Tibial artery (tissue), 4 donors: ENCODE data around the gene CADPS2.
"Not testable (repeated sequence)": the region's sequence is repeated elsewhere in the genome, so short reads cannot be mapped to it uniquely, and the experiment has no call there.

Experiments used
- DNase-seq, 2 donors: peaks; one replicate each; pipeline ENCODE4 v3.0.0-alpha.2; 2019
- H3K27ac ChIP-seq, 2 donors: fragments of 200-600 bp; sonication (generic) in 1 of 2; 1 replicate in 1 of 2; 2 replicates in 1 of 2; pipeline ENCODE4 v1.5.1; 2018 to 2019; ENCODE audit warnings: mild to moderate bottlenecking in 1 of 2
- H3K27me3 ChIP-seq, 2 donors: fragments of 200-600 bp; sonication (generic) in 1 of 2; one replicate each; pipeline versions ENCODE4 v1.5.1 to v1.6.0; 2016 to 2019
- H3K36me3 ChIP-seq, 3 donors: fragments of 200-600 bp; sonication (generic) in 2 of 3; one replicate each; pipeline ENCODE4 v1.5.1; 2016 to 2019; ENCODE audit warnings: mild to moderate bottlenecking in 2 of 3
- H3K4me1 ChIP-seq, 4 donors: fragments of 200-600 bp; sonication (generic) in 2 of 4; 1 replicate in 3 of 4; 2 replicates in 1 of 4; pipeline ENCODE4 v1.5.1; 2016 to 2019
- H3K4me3 ChIP-seq, 2 donors: fragments of 200-600 bp; sonication (generic) in 1 of 2; 1 replicate in 1 of 2; 2 replicates in 1 of 2; pipeline ENCODE4 v1.5.1; 2018 to 2019; ENCODE audit warnings: mild to moderate bottlenecking in 2 of 2
- H3K9me3 ChIP-seq, 3 donors: fragments of 200-600 bp; sonication (generic) in 1 of 3; one replicate each; pipeline ENCODE4 v1.5.1; 2016 to 2019
- intact Hi-C: fragments of 100-400 bp; cut with DNase I; formaldehyde crosslinking; loops from one replicate; pipeline ENCODE4 v1.15.0; 2023; ENCODE audit warnings: low total_unique reads
- TF ChIP-seq, protein P1 (sequence below), 2 experiments: fragments of 200-600 bp in 1 of 2; fragments of 450-650 bp in 1 of 2; IDR thresholded peaks; one replicate each; pipeline ENCODE4 v1.5.1; 2017 to 2019; ENCODE audit warnings: antibody characterized with exemption in 2 of 2, mild to moderate bottlenecking in 1 of 2, moderate library complexity in 1 of 2

Gene CADPS2

GRCh38 chr7:122682815-122683550 lies 203.3 kb downstream of the CADPS2 start:
- Histone ChIP-seq H3K27me3 (no peaks in the 10 kb centered on the region), H3K4me1 (no peaks in the 10 kb centered on the region), H3K36me3 (no peaks in the 10 kb centered on the region), H3K9me3 (no peaks in the 10 kb centered on the region), H3K4me3 (no peak overlapping the region), H3K27ac (no peak overlapping the region)
- intact Hi-C loops, result no loop called here
- no peak for DNase-seq
- TF ChIP-seq, protein P1, sequence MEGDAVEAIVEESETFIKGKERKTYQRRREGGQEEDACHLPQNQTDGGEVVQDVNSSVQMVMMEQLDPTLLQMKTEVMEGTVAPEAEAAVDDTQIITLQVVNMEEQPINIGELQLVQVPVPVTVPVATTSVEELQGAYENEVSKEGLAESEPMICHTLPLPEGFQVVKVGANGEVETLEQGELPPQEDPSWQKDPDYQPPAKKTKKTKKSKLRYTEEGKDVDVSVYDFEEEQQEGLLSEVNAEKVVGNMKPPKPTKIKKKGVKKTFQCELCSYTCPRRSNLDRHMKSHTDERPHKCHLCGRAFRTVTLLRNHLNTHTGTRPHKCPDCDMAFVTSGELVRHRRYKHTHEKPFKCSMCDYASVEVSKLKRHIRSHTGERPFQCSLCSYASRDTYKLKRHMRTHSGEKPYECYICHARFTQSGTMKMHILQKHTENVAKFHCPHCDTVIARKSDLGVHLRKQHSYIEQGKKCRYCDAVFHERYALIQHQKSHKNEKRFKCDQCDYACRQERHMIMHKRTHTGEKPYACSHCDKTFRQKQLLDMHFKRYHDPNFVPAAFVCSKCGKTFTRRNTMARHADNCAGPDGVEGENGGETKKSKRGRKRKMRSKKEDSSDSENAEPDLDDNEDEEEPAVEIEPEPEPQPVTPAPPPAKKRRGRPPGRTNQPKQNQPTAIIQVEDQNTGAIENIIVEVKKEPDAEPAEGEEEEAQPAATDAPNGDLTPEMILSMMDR (IDR thresholded peaks at IDR 0.05), result no peak

DNA sequence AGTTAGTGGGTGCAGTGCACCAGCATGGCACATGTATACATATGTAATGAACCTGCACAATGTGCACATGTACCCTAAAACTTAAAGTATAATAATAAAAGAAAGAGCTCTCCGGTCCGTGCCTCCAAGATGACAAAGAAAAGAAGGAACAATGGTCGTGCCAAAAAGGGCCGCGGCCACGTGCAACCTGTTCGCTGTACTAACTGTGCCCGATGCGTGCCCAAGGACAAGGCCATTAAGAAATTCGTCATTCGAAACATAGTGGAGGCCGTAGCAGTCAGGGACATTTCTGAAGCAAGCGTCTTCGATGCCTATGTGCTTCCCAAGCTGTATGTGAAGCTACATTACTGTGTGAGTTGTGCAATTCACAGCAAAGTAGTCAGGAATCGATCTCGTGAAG lies 205.1 kb downstream of the CADPS2 start:
- DNase-seq, H3K27ac ChIP-seq, H3K4me3 ChIP-seq, H3K36me3 ChIP-seq, intact Hi-C loops, H3K9me3 ChIP-seq, H3K4me1 ChIP-seq, H3K27me3 ChIP-seq: not testable (repeated sequence)

- TF ChIP-seq, protein P1 (IDR thresholded peaks at IDR 0.05), result no peak
- intact Hi-C loops, result no loop called here
- Histone ChIP-seq H3K4me3 (no peak overlapping the region), H3K9me3 (no peaks in the 10 kb centered on the region), H3K27ac (no peak overlapping the region), H3K27me3 (no peaks in the 10 kb centered on the region), H3K4me1 (peaks cover 0 to 7% (median 2%) of the 10 kb centered on the region in 4 donors), H3K36me3 (no peaks in the 10 kb centered on the region)
- no peak for DNase-seq
Observed at GRCh38 chr7:122679813-122680212, 206.4 kb downstream of the CADPS2 start.

- intact Hi-C loops, H3K27ac ChIP-seq, H3K9me3 ChIP-seq, DNase-seq, H3K36me3 ChIP-seq, H3K27me3 ChIP-seq, H3K4me3 ChIP-seq, H3K4me1 ChIP-seq: not testable (repeated sequence)
Observed at GRCh38 chr7:122679269-122679709, 207.0 kb downstream of the CADPS2 start.

- intact Hi-C loops, result no loop called here
- TF ChIP-seq, protein P1 (IDR thresholded peaks at IDR 0.05), result no peak
- Histone ChIP-seq H3K27me3 (no peaks in the 10 kb centered on the region), H3K4me3 (no peak overlapping the region), H3K9me3 (no peaks in the 10 kb centered on the region), H3K4me1 (peaks cover 0 to 10% (median 5%) of the 10 kb centered on the region in 4 donors), H3K27ac (no peak overlapping the region), H3K36me3 (no peaks in the 10 kb centered on the region)
- no peak for DNase-seq
Observed at GRCh38 chr7:122677149-122677548, 209.1 kb downstream of the CADPS2 start.

DNA sequence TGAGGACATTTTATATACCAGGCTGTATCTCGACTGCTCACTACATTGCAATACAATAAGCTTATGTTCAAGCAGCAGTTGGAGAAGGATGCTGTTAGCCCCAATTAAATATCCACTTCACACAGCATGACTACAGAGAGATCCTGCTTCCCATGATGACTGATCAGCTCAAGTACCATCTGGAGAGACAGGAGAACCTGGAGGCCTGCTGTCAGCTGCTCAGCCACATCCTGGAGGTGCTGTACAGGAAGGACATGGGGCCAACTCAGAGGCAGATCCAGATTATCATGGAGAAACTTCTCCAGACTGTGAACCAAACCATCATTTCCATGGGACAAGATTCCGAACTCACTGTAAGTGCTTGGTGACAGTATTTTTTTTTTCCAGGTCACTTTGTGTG lies 209.8 kb downstream of the CADPS2 start:
- H3K27ac ChIP-seq, result no peak overlapping the region
- DNase-seq, result no peak
- H3K4me3 ChIP-seq, result no peak overlapping the region
- no peaks in the 10 kb centered on the region for H3K9me3 ChIP-seq
- no peaks in the 10 kb centered on the region for H3K27me3 ChIP-seq
- H3K36me3 ChIP-seq, result no peaks in the 10 kb centered on the region
- TF ChIP-seq, protein P1 (IDR thresholded peaks at IDR 0.05), result no peak
- peaks cover 0 to 10% (median 5%) of the 10 kb centered on the region in 4 donors for H3K4me1 ChIP-seq
- intact Hi-C loops, result no loop called here
